B cell (primary cell): Measurements from ENCODE around the gene GALC. TPM values are rescaled to one million over a fixed set of nuclear protein-coding genes. Genes with fewer than 3 reads are reported as not detected.

Source experiments
- polyA plus RNA-seq: library from polyadenylated mRNA; depleted of rRNA; stranded (reverse); fragments of >200 nt; gene quantifications from 2 replicates; pipeline ENCODE4 v1.2.3, GENCODE V29; 2012
- small RNA-seq: library from RNA; depleted of rRNA; stranded (forward); fragments of <200 nt; gene quantifications from one replicate; pipeline ENCODE3, GENCODE V24; 2012; ENCODE audit warnings: low replicate concordance, low read depth; ENCODE audit not compliant: insufficient read length
- total RNA-seq, 2 donors: library from RNA; stranded (reverse); fragments of 120-200 nt in 1 of 2; gene quantifications; 1 replicate in 1 of 2; 2 replicates in 1 of 2; pipeline versions ENCODE4 v1.2.3 to v1.2.4, GENCODE V29; 2013 to 2022

The GALC gene
- total and polyA plus RNA-seq, 2 donors (not counting 1 experiment from before 2014, with no cell fraction given) = 4.9 to 17.8 TPM

Small RNA genes lying within 50 kb of the gene (small RNA-seq; reads per million reads assigned to genes)
- not detected for gene RNU6-835P

Other genes starting within 250 kb of the GALC start
- 13.4 and 13.7 TPM in 2 replicates for gene GPR65, start 12.0 kb upstream of the GALC start, total RNA-seq
- 5.2 and 8.7 TPM in 2 replicates for gene GPR65, start 12.0 kb upstream of the GALC start, polyA plus RNA-seq